H1 (cell line): ENCODE results near the gene BCAR3. TPM values are rescaled to one million over a fixed set of nuclear protein-coding genes. Genes with fewer than 3 reads are reported as not detected.

ENCODE experiments used
- CTCF ChIA-PET: fragments of 300-600 bp; sonication (Branson Sonifier 250); formaldehyde crosslinking; loops from one replicate; lab custom pipeline; 2021; ENCODE audit not compliant: partially characterized antibody; lab: Charles Lee
- POLR2A ChIA-PET: fragments of 300-600 bp; sonication (Branson Sonifier 250); formaldehyde crosslinking; loops from one replicate; lab custom pipeline; 2021; ENCODE audit warnings: inconsistent platforms; ENCODE audit not compliant: partially characterized antibody; lab: Charles Lee
- DNase-seq, 2 experiments: peaks; one replicate each; pipeline versions ENCODE4 v3.0.0 to v3.0.0-alpha.2; 2010 to 2022; ENCODE audit warnings: low spot score in 2 of 2, low read depth in 1 of 2, mixed read lengths in 1 of 2
- FAIRE-seq: peaks from 2 replicates; lab custom pipeline; 2011; peaks lifted over from hg19 to GRCh38; lab: Jason Lieb, UNC
- H2AFZ ChIP-seq: 2 replicates; pipeline ENCODE4 v1.8.1; 2012; ENCODE audit warnings: low read length, inconsistent platforms
- H2AK5ac ChIP-seq: 2 replicates; pipeline ENCODE4 v1.6.1; 2013; ENCODE audit warnings: low read depth, low read length
- H2BK120ac ChIP-seq: replicated peaks from 2 replicates; pipeline ENCODE3; 2013; ENCODE audit warnings: low read depth, low read length, inconsistent platforms
- H2BK12ac ChIP-seq: 2 replicates; pipeline ENCODE4 v1.6.1; 2013; ENCODE audit warnings: low read depth, low read length
- H2BK15ac ChIP-seq: 2 replicates; pipeline ENCODE4 v1.6.1; 2013; ENCODE audit warnings: low read length
- H2BK20ac ChIP-seq: 2 replicates; pipeline ENCODE4 v1.6.1; 2013; ENCODE audit warnings: low read length
- H2BK5ac ChIP-seq: 2 replicates; pipeline ENCODE4 v1.6.1; 2013; ENCODE audit warnings: low read depth, low read length
- H3K14ac ChIP-seq: 2 replicates; pipeline ENCODE4 v1.6.1; 2013; ENCODE audit warnings: inconsistent platforms; ENCODE audit not compliant: insufficient read length
- H3K18ac ChIP-seq: 2 replicates; pipeline ENCODE4 v1.6.1; 2013; ENCODE audit warnings: low read length; ENCODE audit errors: extremely low read depth
- H3K23ac ChIP-seq: 2 replicates; pipeline ENCODE4 v1.6.1; 2013; ENCODE audit warnings: inconsistent platforms; ENCODE audit not compliant: insufficient read length
- H3K23me2 ChIP-seq: 2 replicates; pipeline ENCODE4 v1.6.1; 2013; ENCODE audit warnings: low read depth, low read length
- H3K27ac ChIP-seq: 2 replicates; pipeline ENCODE4 v1.6.1; 2011; ENCODE audit warnings: low read depth, low read length, inconsistent platforms
- H3K27me3 ChIP-seq, 4 experiments: replicated peaks in 1 of 4; 1 replicate in 1 of 4; 2 replicates in 3 of 4; pipeline versions ENCODE4 v1.6.1 to v1.8.1; 2011 to 2013; ENCODE audit warnings: low read length in 3 of 4, mild to moderate bottlenecking in 3 of 4, inconsistent platforms in 2 of 4, mixed read lengths in 2 of 4, moderate library complexity in 1 of 4; ENCODE audit not compliant: control insufficient read depth in 3 of 4, insufficient read depth in 3 of 4; ENCODE audit errors: extremely low read depth in 1 of 4
- H3K36me3 ChIP-seq, 4 experiments: 2 replicates each; pipeline versions ENCODE4 v1.6.1 to v1.8.1; 2011 to 2013; ENCODE audit warnings: mild to moderate bottlenecking in 4 of 4, low read length in 3 of 4, moderate library complexity in 2 of 4, control low read depth in 1 of 4, inconsistent platforms in 1 of 4; ENCODE audit not compliant: insufficient read depth in 4 of 4, control insufficient read depth in 2 of 4
- H3K4ac ChIP-seq: replicated peaks from 2 replicates; pipeline ENCODE3; 2013; ENCODE audit warnings: low read length, low read depth, mixed read lengths, inconsistent platforms; ENCODE audit not compliant: insufficient read length
- H3K4me1 ChIP-seq, 4 experiments: replicated peaks in 1 of 4; 1 replicate in 1 of 4; 2 replicates in 3 of 4; pipeline versions ENCODE4 v1.6.1 to v1.8.1; 2011 to 2013; ENCODE audit warnings: low read length in 3 of 4, inconsistent platforms in 2 of 4, mixed read lengths in 1 of 4; ENCODE audit not compliant: insufficient read depth in 4 of 4, control insufficient read depth in 3 of 4
- H3K4me2 ChIP-seq, 2 experiments: 2 replicates each; pipeline versions ENCODE4 v1.6.1 to v1.8.1; 2011 to 2013; ENCODE audit warnings: low read depth in 2 of 2, low read length in 2 of 2, control low read depth in 1 of 2, inconsistent platforms in 1 of 2, mild to moderate bottlenecking in 1 of 2; ENCODE audit not compliant: insufficient read depth in 1 of 2
- H3K4me3 ChIP-seq, 4 experiments: fragments of 200-600, 300-600 bp in 1 of 4; sonication (generic), shearing (Covaris generic), sonication (Bioruptor Twin) in 1 of 4; 2 replicates each; pipeline versions ENCODE4 v1.5.1 to v1.8.1; 2011 to 2016; ENCODE audit warnings: low read length in 4 of 4, low read depth in 3 of 4, control low read depth in 2 of 4, inconsistent platforms in 2 of 4, mild to moderate bottlenecking in 2 of 4, mixed read lengths in 1 of 4, moderate library complexity in 1 of 4; ENCODE audit not compliant: insufficient read depth in 2 of 4; ENCODE audit errors: extremely low read depth in 1 of 4
- H3K56ac ChIP-seq: replicated peaks from 2 replicates; pipeline ENCODE3; 2013; ENCODE audit warnings: low read depth, mild to moderate bottlenecking, mixed read lengths, low read length, inconsistent platforms; ENCODE audit not compliant: insufficient read length
- H3K79me1 ChIP-seq: 2 replicates; pipeline ENCODE4 v1.6.1; 2013; ENCODE audit warnings: low read depth, low read length, control low read depth
- H3K79me2 ChIP-seq, 2 experiments: 2 replicates each; pipeline versions ENCODE4 v1.6.1 to v1.8.1; 2012 to 2013; ENCODE audit warnings: low read length in 2 of 2, mild to moderate bottlenecking in 2 of 2, inconsistent platforms in 1 of 2; ENCODE audit not compliant: insufficient read depth in 2 of 2, control insufficient read depth in 1 of 2
- H3K9ac ChIP-seq, 4 experiments: replicated peaks in 1 of 4; 1 replicate in 1 of 4; 2 replicates in 3 of 4; pipeline versions ENCODE4 v1.6.1 to v1.8.1; 2011 to 2013; ENCODE audit warnings: low read depth in 3 of 4, low read length in 3 of 4, control low read depth in 2 of 4, mild to moderate bottlenecking in 2 of 4, moderate library complexity in 2 of 4, inconsistent platforms in 1 of 4; ENCODE audit errors: extremely low read depth in 1 of 4
- H3K9me3 ChIP-seq, 2 experiments: 2 replicates each; pipeline versions ENCODE4 v1.6.1 to v1.8.1; 2012 to 2013; ENCODE audit warnings: mild to moderate bottlenecking in 2 of 2, moderate library complexity in 2 of 2, control low read depth in 1 of 2, inconsistent platforms in 1 of 2, low read depth in 1 of 2, low read length in 1 of 2, mixed read lengths in 1 of 2; ENCODE audit not compliant: insufficient read depth in 2 of 2
- H4K20me1 ChIP-seq, 2 experiments: replicated peaks in 1 of 2; 2 replicates each; pipeline versions ENCODE3 to v1.8.1; 2011 to 2013; ENCODE audit warnings: inconsistent platforms in 2 of 2, low read length in 2 of 2, mild to moderate bottlenecking in 1 of 2; ENCODE audit not compliant: insufficient read depth in 2 of 2, control insufficient read depth in 1 of 2
- H4K5ac ChIP-seq: 2 replicates; pipeline ENCODE4 v1.6.1; 2013; ENCODE audit warnings: low read length, low read depth, mixed read lengths, inconsistent platforms; ENCODE audit not compliant: insufficient read length
- H4K8ac ChIP-seq: 2 replicates; pipeline ENCODE4 v1.8.0; 2013; ENCODE audit warnings: mild to moderate bottlenecking, moderate library complexity, low read length, inconsistent platforms; ENCODE audit not compliant: insufficient read depth; ENCODE audit errors: extremely low read depth
- H4K91ac ChIP-seq: replicated peaks from 2 replicates; pipeline ENCODE3; 2013; ENCODE audit warnings: low read length, mixed read lengths, inconsistent platforms; ENCODE audit not compliant: insufficient read length
- KDM1A ChIP-seq: fragments of 200-600, 300-600 bp; sonication (generic); IDR thresholded peaks from 2 replicates; pipeline ENCODE4 v1.7.1; 2016; ENCODE audit warnings: mild to moderate bottlenecking, low read length, borderline replicate concordance
- SIRT6 ChIP-seq: IDR thresholded peaks from one replicate; pipeline ENCODE4 v1.7.1; 2012; ENCODE audit warnings: low read length, inconsistent platforms
- TAF1 ChIP-seq: IDR thresholded peaks from 2 replicates; pipeline ENCODE4 v1.6.1; 2011; ENCODE audit warnings: mild to moderate bottlenecking, low read depth, low read length
- TAF7 ChIP-seq: optimal IDR thresholded peaks from 2 replicates; pipeline ENCODE3; 2011; ENCODE audit warnings: low read depth, mild to moderate bottlenecking, inconsistent platforms, low read length, moderate library complexity, borderline replicate concordance
- polyA plus RNA-seq, 7 experiments: library from polyadenylated mRNA; depleted of rRNA in 3 of 7; stranded (reverse) in 5 of 7; unstranded in 2 of 7; fragments of >200 nt in 5 of 7; fragments of 200-250 nt in 2 of 7; gene quantifications; 1 replicate in 5 of 7; 2 replicates in 1 of 7; 4 replicates in 1 of 7; pipeline versions ENCODE4 v1.2.1 to v1.2.3, GENCODE V29; 2011 to 2013; ENCODE audit warnings: missing spikeins in 2 of 7, mixed read lengths in 2 of 7
- total RNA-seq: library from RNA; stranded (reverse); fragmentation: NEBNext Ultra II Directional; extraction: Animal tissue kit (Norgen Biotek cat#: 25700); gene quantifications from 2 replicates; pipeline ENCODE4 v1.2.1, GENCODE V29; 2021
- TF ChIP-seq, protein P1 (sequence below): IDR thresholded peaks from 2 replicates; pipeline ENCODE4 v1.6.1; 2012; ENCODE audit warnings: low read length, inconsistent platforms
- TF ChIP-seq, protein P2 (sequence below): IDR thresholded peaks from 2 replicates; pipeline ENCODE4 v1.6.1; 2012; ENCODE audit warnings: inconsistent platforms

The BCAR3 gene
- total and polyA plus RNA-seq, 2 of the 8 experiments (the other 6 are each of a cell fraction or from before 2014, with no cell fraction given), result 5.6 to 9.2 TPM

DNA sequence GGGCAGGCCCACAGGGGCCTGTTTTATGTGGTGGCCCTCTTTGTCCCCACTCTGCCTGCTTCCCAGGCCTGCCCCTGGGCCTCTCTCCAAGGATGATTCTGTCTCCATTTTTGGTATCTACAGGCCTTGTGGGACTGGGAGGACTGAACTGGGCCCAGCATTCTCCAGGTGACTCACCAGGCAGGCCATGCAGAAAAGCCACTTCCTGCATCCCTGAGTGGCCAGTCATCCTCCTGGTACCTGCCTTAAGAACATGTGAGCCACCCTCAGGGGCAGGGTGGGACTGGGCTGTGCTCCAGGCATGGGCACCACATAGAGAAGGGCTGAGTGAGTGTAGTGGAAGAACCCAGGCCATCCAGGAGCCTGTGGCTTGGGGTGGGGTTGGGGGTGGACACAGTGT is 20.0 kb upstream of the BCAR3 start:
- Histone ChIP-seq H3K4me1 (peaks cover 0 to 7% (median 4%) of the 10 kb centered on the region in 4 experiments; a peak in 5 of 7 replicates), H4K5ac (no peak overlapping the region), H2AK5ac (no peak overlapping the region), H4K91ac (no peak overlapping the region), H3K4me2 (no peak overlapping the region), H3K23ac (no peak overlapping the region), H3K4me3 (no peak overlapping the region), H3K27ac (no peak overlapping the region), H2BK12ac (peak overlapping the region; percentile 55; the same call in 1 of the 2 replicates), H3K18ac (no peak overlapping the region), H3K9me3 (no peaks in the 10 kb centered on the region), H4K8ac (no peak overlapping the region), H3K23me2 (no peaks in the 10 kb centered on the region), H2BK20ac (no peak overlapping the region), H3K36me3 (no peaks in the 10 kb centered on the region), H3K79me1 (no peaks in the 10 kb centered on the region), H3K56ac (no peak overlapping the region), H2AFZ (no peak overlapping the region), H3K9ac (no peak overlapping the region), H2BK120ac (no peak overlapping the region), H2BK5ac (no peak overlapping the region), H3K14ac (no peak overlapping the region), H3K4ac (no peak overlapping the region), H2BK15ac (no peak overlapping the region), H4K20me1 (no peaks in the 10 kb centered on the region), H3K27me3 (no peaks in the 10 kb centered on the region), H3K79me2 (no peaks in the 10 kb centered on the region)
- DNase-seq (peak in 1 of 2 experiments; percentile 31), FAIRE-seq (no peak)
- TF ChIP-seq KDM1A, result no peak
- no peak for TF ChIP-seq TAF1
- TF ChIP-seq, protein P1, sequence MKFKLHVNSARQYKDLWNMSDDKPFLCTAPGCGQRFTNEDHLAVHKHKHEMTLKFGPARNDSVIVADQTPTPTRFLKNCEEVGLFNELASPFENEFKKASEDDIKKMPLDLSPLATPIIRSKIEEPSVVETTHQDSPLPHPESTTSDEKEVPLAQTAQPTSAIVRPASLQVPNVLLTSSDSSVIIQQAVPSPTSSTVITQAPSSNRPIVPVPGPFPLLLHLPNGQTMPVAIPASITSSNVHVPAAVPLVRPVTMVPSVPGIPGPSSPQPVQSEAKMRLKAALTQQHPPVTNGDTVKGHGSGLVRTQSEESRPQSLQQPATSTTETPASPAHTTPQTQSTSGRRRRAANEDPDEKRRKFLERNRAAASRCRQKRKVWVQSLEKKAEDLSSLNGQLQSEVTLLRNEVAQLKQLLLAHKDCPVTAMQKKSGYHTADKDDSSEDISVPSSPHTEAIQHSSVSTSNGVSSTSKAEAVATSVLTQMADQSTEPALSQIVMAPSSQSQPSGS, result no peak
- TF ChIP-seq TAF7, result no peak
- TF ChIP-seq, protein P2, sequence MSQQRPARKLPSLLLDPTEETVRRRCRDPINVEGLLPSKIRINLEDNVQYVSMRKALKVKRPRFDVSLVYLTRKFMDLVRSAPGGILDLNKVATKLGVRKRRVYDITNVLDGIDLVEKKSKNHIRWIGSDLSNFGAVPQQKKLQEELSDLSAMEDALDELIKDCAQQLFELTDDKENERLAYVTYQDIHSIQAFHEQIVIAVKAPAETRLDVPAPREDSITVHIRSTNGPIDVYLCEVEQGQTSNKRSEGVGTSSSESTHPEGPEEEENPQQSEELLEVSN, result no peak
- no peak for TF ChIP-seq SIRT6
- CTCF ChIA-PET, result interaction anchor here (0.9 to 4.0 kb wide), 11 partner anchors 14 to 124 kb away, joined by 3 to 33 read pairs (median 4); no protein-coding TSS in a partner anchor
- POLR2A ChIA-PET, result no interaction called here
